Fibroblast of peridontal ligament (primary cell): ENCODE results near the gene MST1.
A peak's percentile ranks its signal among the peaks of the same experiment; 100 is the strongest.

Experiments
- DNase-seq: peaks from one replicate; pipeline ENCODE4 v3.0.0-alpha.2; 2010; ENCODE audit errors: extremely low read depth

MST1 gene

GRCh38 chr3:49674497-49674983 is 14.7 kb downstream of the MST1 start:
- DNase-seq: no peak

- peak; percentile 94 for DNase-seq
Observed at GRCh38 chr3:49673715-49674496, 15.4 kb downstream of the MST1 start, which contains the start of gene APEH. TSS of gene APEH (plus strand) at chr3:49674351. CDS start at chr3:49674402, 51 bp downstream.

- DNase-seq: no peak
Observed at GRCh38 chr3:49673121-49673714, 16.1 kb downstream of the MST1 start.

- peak; percentile 55 for DNase-seq
Observed at GRCh38 chr3:49671291-49672288, 17.7 kb downstream of the MST1 start.

GRCh38 chr3:49670940-49671290 is 18.4 kb downstream of the MST1 start:
- no peak for DNase-seq

GRCh38 chr3:49669352-49669751 is 19.9 kb downstream of the MST1 start:
- DNase-seq: no peak

- no peak for DNase-seq
Observed at GRCh38 chr3:49668861-49669260, 20.4 kb downstream of the MST1 start.

GRCh38 chr3:49668414-49668797 is 20.9 kb downstream of the MST1 start:
- no peak for DNase-seq

GRCh38 chr3:49667701-49668413 is 21.4 kb downstream of the MST1 start:
- DNase-seq: no peak

- DNase-seq: peak; percentile 25
Observed at GRCh38 chr3:49666592-49666991, 22.7 kb downstream of the MST1 start.

GRCh38 chr3:49665822-49666519 is 23.3 kb downstream of the MST1 start:
- DNase-seq: no peak

- no peak for DNase-seq
Observed at GRCh38 chr3:49664300-49664699, 25.0 kb downstream of the MST1 start.

GRCh38 chr3:49663831-49664230 is 25.4 kb downstream of the MST1 start:
- DNase-seq: no peak

GRCh38 chr3:49662720-49663413 is 26.4 kb downstream of the MST1 start:
- DNase-seq: no peak

- DNase-seq: no peak
Observed at GRCh38 chr3:49662021-49662420, 27.3 kb downstream of the MST1 start.

- no peak for DNase-seq
Observed at GRCh38 chr3:49661281-49661680, 28.0 kb downstream of the MST1 start.

GRCh38 chr3:49659756-49660155 is 29.5 kb downstream of the MST1 start:
- DNase-seq: no peak

- DNase-seq: no peak
Observed at GRCh38 chr3:49658711-49659110, 30.6 kb downstream of the MST1 start.

- DNase-seq: no peak
Observed at GRCh38 chr3:49657208-49657915, 31.9 kb downstream of the MST1 start.
